Measurements from ENCODE around the gene TMEM132D. TPM values are rescaled to one million over a fixed set of nuclear protein-coding genes. Genes with fewer than 3 reads are reported as not detected.
"Not testable (repeated sequence)": the region's sequence is repeated elsewhere in the genome, so short reads cannot be mapped to it uniquely, and the experiment has no call there.

The TMEM132D gene
- total RNA-seq, 1 donor from 2014 or later = not detected

DNA sequence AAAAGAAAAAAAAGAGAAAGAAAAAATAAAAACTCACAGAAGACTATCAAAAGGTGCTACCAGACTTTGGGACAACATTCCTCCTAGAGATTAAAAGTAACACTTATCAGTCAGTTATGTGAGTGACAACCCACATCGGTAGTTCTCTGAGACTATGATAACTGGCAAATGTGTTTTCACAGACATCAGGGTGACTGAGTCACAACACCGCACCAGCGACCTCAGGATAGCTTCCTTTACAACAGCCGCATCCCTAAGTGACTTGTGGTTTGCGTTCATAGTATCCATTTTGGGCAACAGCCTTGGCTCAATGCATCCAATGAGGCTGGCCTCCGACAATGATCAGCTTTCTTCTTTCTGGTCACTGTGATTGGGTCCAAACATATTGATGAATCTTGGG is 359.1 kb downstream of the TMEM132D start:
- H3K4me3 ChIP-seq = no peak overlapping the region
- DNase-seq (ENCODE audit: extremely low spot score in 2 of 2) = no peak
- intact Hi-C loops (cut with DNase I) = no loop called here
- H3K9me3 ChIP-seq = no peaks in the 10 kb centered on the region
- TF ChIP-seq, protein P1, sequence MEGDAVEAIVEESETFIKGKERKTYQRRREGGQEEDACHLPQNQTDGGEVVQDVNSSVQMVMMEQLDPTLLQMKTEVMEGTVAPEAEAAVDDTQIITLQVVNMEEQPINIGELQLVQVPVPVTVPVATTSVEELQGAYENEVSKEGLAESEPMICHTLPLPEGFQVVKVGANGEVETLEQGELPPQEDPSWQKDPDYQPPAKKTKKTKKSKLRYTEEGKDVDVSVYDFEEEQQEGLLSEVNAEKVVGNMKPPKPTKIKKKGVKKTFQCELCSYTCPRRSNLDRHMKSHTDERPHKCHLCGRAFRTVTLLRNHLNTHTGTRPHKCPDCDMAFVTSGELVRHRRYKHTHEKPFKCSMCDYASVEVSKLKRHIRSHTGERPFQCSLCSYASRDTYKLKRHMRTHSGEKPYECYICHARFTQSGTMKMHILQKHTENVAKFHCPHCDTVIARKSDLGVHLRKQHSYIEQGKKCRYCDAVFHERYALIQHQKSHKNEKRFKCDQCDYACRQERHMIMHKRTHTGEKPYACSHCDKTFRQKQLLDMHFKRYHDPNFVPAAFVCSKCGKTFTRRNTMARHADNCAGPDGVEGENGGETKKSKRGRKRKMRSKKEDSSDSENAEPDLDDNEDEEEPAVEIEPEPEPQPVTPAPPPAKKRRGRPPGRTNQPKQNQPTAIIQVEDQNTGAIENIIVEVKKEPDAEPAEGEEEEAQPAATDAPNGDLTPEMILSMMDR (IDR thresholded peaks at IDR 0.05) = no peak
- TF ChIP-seq POLR2AphosphoS5 (IDR thresholded peaks at IDR 0.05; ENCODE audit: insufficient read depth in 1 of 2, low read depth in 1 of 2) = no peak
- no peak for TF ChIP-seq POLR2A (IDR thresholded peaks at IDR 0.05)
- H3K27ac ChIP-seq = no peak overlapping the region
- no peaks in the 10 kb centered on the region for H3K36me3 ChIP-seq
- H3K4me1 ChIP-seq = no peaks in the 10 kb centered on the region
- no peaks in the 10 kb centered on the region for H3K27me3 ChIP-seq

DNA sequence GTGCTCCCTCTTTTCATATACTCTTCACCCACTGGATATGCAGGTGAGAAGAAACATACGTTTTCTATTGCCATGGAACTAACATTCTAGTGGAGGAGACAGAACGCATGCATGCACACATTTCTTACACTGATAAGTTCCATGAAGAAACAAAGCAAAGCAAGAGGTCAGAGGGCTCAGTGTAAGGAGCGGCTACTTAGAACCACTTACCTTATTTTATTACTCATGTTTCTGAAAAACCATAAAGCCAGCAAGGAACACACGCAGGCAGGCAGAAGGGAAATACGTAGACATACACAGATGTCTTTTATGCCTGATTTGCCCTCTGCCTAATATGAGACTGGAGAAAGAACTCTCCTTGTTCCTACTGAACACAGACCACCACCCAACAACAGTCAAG is 362.9 kb downstream of the TMEM132D start:
- H3K36me3 ChIP-seq = no peaks in the 10 kb centered on the region
- intact Hi-C loops (cut with DNase I) = no loop called here
- no peak for DNase-seq (ENCODE audit: extremely low spot score in 2 of 2)
- TF ChIP-seq POLR2AphosphoS5 (IDR thresholded peaks at IDR 0.05; ENCODE audit: insufficient read depth in 1 of 2, low read depth in 1 of 2) (no peak), POLR2A (IDR thresholded peaks at IDR 0.05) (no peak)
- TF ChIP-seq, protein P1 (IDR thresholded peaks at IDR 0.05) = no peak
- no peaks in the 10 kb centered on the region for H3K9me3 ChIP-seq
- no peaks in the 10 kb centered on the region for H3K4me1 ChIP-seq
- no peak overlapping the region for H3K27ac ChIP-seq
- H3K27me3 ChIP-seq = no peaks in the 10 kb centered on the region
- H3K4me3 ChIP-seq = no peak overlapping the region

DNA sequence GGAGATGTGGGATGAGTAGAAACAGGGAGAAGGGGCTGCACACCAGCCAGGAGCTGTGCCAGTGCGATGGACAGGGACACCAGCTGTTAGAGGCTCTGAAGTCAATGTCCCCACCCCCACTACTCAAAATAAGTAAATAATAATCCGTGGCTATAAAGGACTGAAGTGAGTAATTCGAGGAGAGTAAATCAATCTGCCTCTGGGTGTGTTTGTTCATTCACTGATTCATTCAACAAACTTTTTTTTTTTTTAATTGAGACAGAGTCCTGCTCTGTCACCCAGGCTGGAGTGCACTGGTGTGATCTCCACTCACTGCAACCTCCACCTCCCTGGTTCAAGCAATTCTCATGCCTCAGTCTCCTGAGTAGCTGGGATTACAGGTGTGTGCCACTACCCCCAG is 363.6 kb downstream of the TMEM132D start:
- Histone ChIP-seq H3K36me3 (no peaks in the 10 kb centered on the region), H3K27me3 (no peaks in the 10 kb centered on the region), H3K4me3 (no peak overlapping the region), H3K9me3 (no peaks in the 10 kb centered on the region), H3K27ac (no peak overlapping the region), H3K4me1 (no peaks in the 10 kb centered on the region)
- no peak for TF ChIP-seq POLR2AphosphoS5 (IDR thresholded peaks at IDR 0.05; ENCODE audit: insufficient read depth in 1 of 2, low read depth in 1 of 2)
- DNase-seq (ENCODE audit: extremely low spot score in 2 of 2) = no peak
- intact Hi-C loops (cut with DNase I) = no loop called here

DNA sequence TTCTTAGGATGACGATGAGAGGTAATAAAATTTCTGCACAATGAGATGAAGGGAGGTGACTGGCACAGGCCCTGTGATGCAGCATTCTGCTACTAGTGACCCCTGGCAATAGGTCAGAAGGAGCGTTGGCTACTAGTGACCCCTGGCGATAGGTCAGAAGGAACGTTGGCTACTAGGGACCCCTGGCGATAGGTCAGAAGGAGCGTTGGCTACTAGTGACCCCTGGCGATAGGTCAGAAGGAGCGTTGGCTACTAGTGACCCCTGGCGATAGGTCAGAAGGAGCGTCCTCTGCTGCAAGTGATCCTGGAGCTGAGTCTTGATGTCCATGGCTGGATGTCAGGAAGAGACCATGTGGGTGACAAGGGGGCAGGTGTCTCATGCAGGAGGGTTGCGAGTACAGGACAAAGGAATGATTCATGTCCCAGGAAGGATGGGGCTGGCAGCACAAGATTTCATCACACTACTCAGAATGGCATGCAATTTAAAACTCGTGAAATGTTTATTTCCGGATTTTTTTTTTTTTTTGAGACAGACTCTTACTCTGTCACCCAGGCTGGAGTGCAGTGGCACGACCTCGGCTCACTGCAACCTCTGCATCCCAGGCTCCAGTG is 365.0 kb downstream of the TMEM132D start:
- H3K9me3 ChIP-seq; H3K27me3 ChIP-seq; DNase-seq (ENCODE audit: extremely low spot score in 2 of 2); H3K4me1 ChIP-seq; H3K27ac ChIP-seq; H3K4me3 ChIP-seq; H3K36me3 ChIP-seq; intact Hi-C loops (cut with DNase I): not testable (repeated sequence)

DNA sequence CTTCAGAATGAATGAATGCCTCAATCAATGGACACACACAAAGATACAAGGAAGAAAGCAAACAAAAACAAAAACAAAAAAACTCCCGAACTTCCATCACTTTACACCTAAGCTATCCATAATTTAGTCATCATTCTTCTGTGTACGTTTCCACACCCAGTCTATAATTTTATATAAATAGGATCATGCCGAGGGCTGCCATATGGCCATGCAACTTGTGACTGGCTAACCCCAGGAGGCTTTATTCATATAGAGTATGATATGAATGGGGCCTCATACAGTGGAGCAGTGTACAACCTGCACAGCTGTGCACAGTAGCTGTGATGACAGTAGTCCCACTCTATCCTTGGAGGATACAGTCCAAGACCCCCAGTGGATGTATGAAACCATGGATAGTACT is 365.7 kb downstream of the TMEM132D start:
- H3K4me3 ChIP-seq = no peak overlapping the region
- H3K27ac ChIP-seq = no peak overlapping the region
- H3K4me1 ChIP-seq = no peaks in the 10 kb centered on the region
- intact Hi-C loops (cut with DNase I) = no loop called here
- DNase-seq (ENCODE audit: extremely low spot score in 2 of 2) = no peak
- no peaks in the 10 kb centered on the region for H3K36me3 ChIP-seq
- H3K27me3 ChIP-seq = no peaks in the 10 kb centered on the region
- TF ChIP-seq POLR2AphosphoS5 (IDR thresholded peaks at IDR 0.05; ENCODE audit: insufficient read depth in 1 of 2, low read depth in 1 of 2) = no peak
- TF ChIP-seq POLR2A (IDR thresholded peaks at IDR 0.05) = no peak
- TF ChIP-seq, protein P1 (IDR thresholded peaks at IDR 0.05) = no peak
- no peaks in the 10 kb centered on the region for H3K9me3 ChIP-seq

DNA sequence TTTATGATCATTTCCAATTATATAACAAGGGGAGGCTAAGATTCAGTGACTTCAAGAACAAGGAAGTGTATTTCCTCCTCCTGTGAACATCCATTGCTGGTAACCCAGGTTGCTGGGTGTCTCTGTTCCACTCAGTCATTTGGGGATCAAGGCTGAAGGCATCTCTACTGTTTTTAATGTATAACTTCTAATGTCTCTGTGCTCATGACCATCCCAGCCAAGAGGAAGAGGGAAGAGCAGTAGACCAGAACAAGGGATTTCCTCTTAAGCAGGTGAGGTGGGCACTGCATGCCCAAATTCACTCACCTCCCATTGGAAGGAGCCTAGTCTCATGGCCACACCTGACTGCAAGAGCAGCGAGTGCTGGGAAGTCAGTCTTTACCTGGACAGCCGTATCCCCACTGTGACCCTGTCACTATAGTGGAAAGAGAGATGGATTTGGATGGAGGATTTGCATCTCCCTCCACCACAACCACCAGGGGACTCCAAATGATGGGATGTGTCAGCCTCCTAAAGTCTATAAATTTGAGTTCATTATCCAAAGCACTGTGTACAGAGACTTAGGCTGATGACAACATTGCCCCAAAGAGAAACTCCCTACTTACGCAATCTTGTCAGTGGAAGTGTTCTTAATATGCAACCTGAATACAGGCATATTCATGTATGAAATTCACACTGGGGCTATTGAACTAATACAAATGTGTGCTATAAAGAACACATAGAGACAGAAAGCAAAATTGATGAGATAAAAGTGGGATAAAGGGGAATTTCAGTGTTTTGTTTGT is 368.7 kb downstream of the TMEM132D start:
- Histone ChIP-seq H3K27me3 (no peaks in the 10 kb centered on the region), H3K4me1 (no peaks in the 10 kb centered on the region), H3K36me3 (no peaks in the 10 kb centered on the region), H3K27ac (no peak overlapping the region), H3K9me3 (no peaks in the 10 kb centered on the region), H3K4me3 (no peak overlapping the region)
- no peak for DNase-seq (ENCODE audit: extremely low spot score in 2 of 2)
- intact Hi-C loops (cut with DNase I) = no loop called here
- TF ChIP-seq POLR2A (IDR thresholded peaks at IDR 0.05) = no peak
- TF ChIP-seq, protein P1 (IDR thresholded peaks at IDR 0.05) = no peak

All from vagina (tissue), 2 donors.